ENCODE measurements around the gene HAP1. TPM values are rescaled to one million over a fixed set of nuclear protein-coding genes. Genes with fewer than 3 reads are reported as not detected.
A peak's percentile ranks its signal among the peaks of the same experiment; 100 is the strongest.

The HAP1 gene
- total RNA-seq, 1 experiment from 2014 or later = 2.5 TPM

DNA sequence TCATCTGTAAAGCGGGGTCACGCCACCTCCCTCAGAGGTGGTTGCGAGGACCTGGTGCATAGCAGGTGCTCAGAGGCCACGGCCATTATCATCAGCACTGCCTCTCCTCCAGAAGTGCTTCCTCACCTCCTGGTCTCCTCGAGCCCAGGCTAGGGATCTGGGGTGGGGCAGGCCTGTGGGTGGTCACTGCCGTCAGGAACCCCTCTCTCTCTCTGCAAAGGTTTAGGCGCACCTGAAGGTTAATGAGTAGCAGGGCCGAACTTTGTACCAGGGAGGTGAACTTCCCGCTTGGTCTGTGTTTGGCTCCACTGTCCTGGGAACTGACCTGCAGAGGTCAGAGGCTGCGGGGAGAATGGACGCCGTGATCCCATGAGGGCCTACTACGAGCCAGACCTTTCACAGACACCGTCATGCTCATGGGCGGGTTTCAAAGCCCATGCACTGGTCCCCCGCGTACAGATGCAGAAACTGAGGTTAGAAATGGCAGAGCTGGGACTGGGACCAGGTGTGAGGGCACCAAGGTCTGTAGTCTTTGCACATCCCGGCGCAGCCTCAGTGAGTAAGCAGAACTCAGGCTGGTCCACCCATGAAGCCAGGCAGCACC lies 38.2 kb upstream of the HAP1 start:
- no peak overlapping the region for H4K8ac ChIP-seq (replicated peaks; ENCODE audit: insufficient read length, low read depth, low read length)
- no peak overlapping the region for H3K4ac ChIP-seq (ENCODE audit: low read depth, low read length)
- no peak overlapping the region for H4K5ac ChIP-seq (ENCODE audit: insufficient read length, low read depth, low read length)
- H3T11ph ChIP-seq (ENCODE audit: low read length) = no peak overlapping the region
- H3K4me1 ChIP-seq (ENCODE audit: insufficient read depth, low read length) = peaks cover 7% of the 10 kb centered on the region; the same call in 1 of the 2 replicates
- peaks cover 15 to 41% (median 40%) of the 10 kb centered on the region in 3 experiments for H3K36me3 Mint-ChIP-seq (ENCODE audit: insufficient read depth in 1 of 3, low read depth in 3 of 3)
- H3K14ac ChIP-seq (ENCODE audit: insufficient read depth, low read length) = no peak overlapping the region
- H2BK5ac ChIP-seq (ENCODE audit: insufficient read length, low read length) = no peak overlapping the region
- no peak overlapping the region for H3K27ac ChIP-seq (ENCODE audit: insufficient read length, low read depth, low read length)
- no peak overlapping the region for H3K18ac ChIP-seq (ENCODE audit: insufficient read length, low read depth, low read length)
- no peak overlapping the region for H2BK120ac ChIP-seq (ENCODE audit: low read depth, low read length, poor library complexity, severe bottlenecking)
- H3K4me1 Mint-ChIP-seq = peaks cover 49 to 57% of the 10 kb centered on the region in 2 experiments
- no peaks in the 10 kb centered on the region for H3K23me2 ChIP-seq (ENCODE audit: insufficient read length, low read depth, low read length, poor library complexity, severe bottlenecking)
- WGBS (ENCODE audit: extremely low coverage, insufficient read length, low lambda C conversion rate) = no CpG with 5 or more reads among the region's 19 CpGs
- TF ChIP-seq, protein P1, sequence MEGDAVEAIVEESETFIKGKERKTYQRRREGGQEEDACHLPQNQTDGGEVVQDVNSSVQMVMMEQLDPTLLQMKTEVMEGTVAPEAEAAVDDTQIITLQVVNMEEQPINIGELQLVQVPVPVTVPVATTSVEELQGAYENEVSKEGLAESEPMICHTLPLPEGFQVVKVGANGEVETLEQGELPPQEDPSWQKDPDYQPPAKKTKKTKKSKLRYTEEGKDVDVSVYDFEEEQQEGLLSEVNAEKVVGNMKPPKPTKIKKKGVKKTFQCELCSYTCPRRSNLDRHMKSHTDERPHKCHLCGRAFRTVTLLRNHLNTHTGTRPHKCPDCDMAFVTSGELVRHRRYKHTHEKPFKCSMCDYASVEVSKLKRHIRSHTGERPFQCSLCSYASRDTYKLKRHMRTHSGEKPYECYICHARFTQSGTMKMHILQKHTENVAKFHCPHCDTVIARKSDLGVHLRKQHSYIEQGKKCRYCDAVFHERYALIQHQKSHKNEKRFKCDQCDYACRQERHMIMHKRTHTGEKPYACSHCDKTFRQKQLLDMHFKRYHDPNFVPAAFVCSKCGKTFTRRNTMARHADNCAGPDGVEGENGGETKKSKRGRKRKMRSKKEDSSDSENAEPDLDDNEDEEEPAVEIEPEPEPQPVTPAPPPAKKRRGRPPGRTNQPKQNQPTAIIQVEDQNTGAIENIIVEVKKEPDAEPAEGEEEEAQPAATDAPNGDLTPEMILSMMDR (conservative IDR thresholded peaks at IDR 0.05) = no peak
- no peak overlapping the region for H3K23ac ChIP-seq (ENCODE audit: insufficient read length, low read depth, low read length)
- H2BK15ac ChIP-seq (ENCODE audit: low read depth, low read length) = no peak overlapping the region
- no peaks in the 10 kb centered on the region for H4K20me1 ChIP-seq (ENCODE audit: control insufficient read depth, insufficient read depth, insufficient read length)
- DNase-seq = no peak
- H2BK12ac ChIP-seq (ENCODE audit: insufficient read length, low read depth, low read length) = no peak overlapping the region
- H3K56ac ChIP-seq (ENCODE audit: insufficient read length, low read depth, low read length) = no peak overlapping the region
- H2BK20ac ChIP-seq (ENCODE audit: low read depth, low read length, poor library complexity, severe bottlenecking) = no peak overlapping the region
- H3K27ac Mint-ChIP-seq = peak overlapping the region; percentile 22 to 88 (median 70); a peak in 5 of 7 replicates
- no peak overlapping the region for H3K4me2 ChIP-seq (ENCODE audit: insufficient read depth, insufficient read length, low read length)
- H3K79me1 ChIP-seq (ENCODE audit: insufficient read depth, low read depth, low read length, poor library complexity, severe bottlenecking) = no peaks in the 10 kb centered on the region
- no peak overlapping the region for H2AFZ ChIP-seq (ENCODE audit: low read length)
- H3K79me2 ChIP-seq (ENCODE audit: insufficient read depth, low read length) = no peaks in the 10 kb centered on the region; the same call in 1 of the 2 replicates
- H2AK5ac ChIP-seq (ENCODE audit: insufficient read length, low read length) = no peak overlapping the region
- H3K9me3 Mint-ChIP-seq = no peaks in the 10 kb centered on the region
- H3K9me3 ChIP-seq (ENCODE audit: control insufficient read depth, low read depth, low read length) = no peaks in the 10 kb centered on the region
- H3K27me3 ChIP-seq (ENCODE audit: insufficient read depth, low read length) = no peaks in the 10 kb centered on the region
- H3K9ac ChIP-seq (ENCODE audit: extremely low read depth, insufficient read length, low read length) = no peak overlapping the region
- H4K91ac ChIP-seq (ENCODE audit: insufficient read length, low read depth, low read length) = no peak overlapping the region
- no peak overlapping the region; a peak in 1 of 5 replicates for H3K4me3 Mint-ChIP-seq
- H3K27me3 Mint-ChIP-seq (ENCODE audit: low read depth) = no peaks in the 10 kb centered on the region
